ENCODE measurements around the gene P2RY6.

P2RY6 gene

GRCh38 chr11:73327812-73328364 is 55.8 kb downstream of the P2RY6 start:
- H3K36me3 ChIP-seq (ENCODE audit: control insufficient read depth, insufficient read depth, low read length), result no peaks in the 10 kb centered on the region
- WGBS (ENCODE audit: insufficient coverage, insufficient read length), result no CpG with 5 or more reads among the region's 4 CpGs
- H3K27ac ChIP-seq (ENCODE audit: low read length), result no peak overlapping the region
- H3K4me1 ChIP-seq (ENCODE audit: control insufficient read depth, insufficient read depth, low read length), result peaks cover 17% of the 10 kb centered on the region
- H3K9me3 ChIP-seq (ENCODE audit: control insufficient read depth, insufficient read depth, low read length), result no peaks in the 10 kb centered on the region
- no peak for DNase-seq (ENCODE audit: low read depth, low spot score)
- H3K4me3 ChIP-seq (ENCODE audit: low read length), result no peak overlapping the region
- H3K27me3 ChIP-seq (ENCODE audit: control insufficient read depth, insufficient read depth, low read length), result peaks cover 8% of the 10 kb centered on the region

- peaks cover 28% of the 10 kb centered on the region for H3K27me3 ChIP-seq (ENCODE audit: control insufficient read depth, insufficient read depth, low read length)
- H3K9me3 ChIP-seq (ENCODE audit: control insufficient read depth, insufficient read depth, low read length), result no peaks in the 10 kb centered on the region
- H3K4me3 ChIP-seq (ENCODE audit: low read length), result no peak overlapping the region
- H3K4me1 ChIP-seq (ENCODE audit: control insufficient read depth, insufficient read depth, low read length), result peaks cover 16% of the 10 kb centered on the region
- no peak overlapping the region for H3K27ac ChIP-seq (ENCODE audit: low read length)
- WGBS (ENCODE audit: insufficient coverage, insufficient read length), result no CpG with 5 or more reads among the region's 3 CpGs
- H3K36me3 ChIP-seq (ENCODE audit: control insufficient read depth, insufficient read depth, low read length), result no peaks in the 10 kb centered on the region
- DNase-seq (ENCODE audit: low read depth, low spot score), result no peak
Observed at GRCh38 chr11:73330569-73331093, 58.5 kb downstream of the P2RY6 start.

GRCh38 chr11:73331138-73331916 is 59.2 kb downstream of the P2RY6 start:
- no peaks in the 10 kb centered on the region for H3K9me3 ChIP-seq (ENCODE audit: control insufficient read depth, insufficient read depth, low read length)
- peaks cover 16% of the 10 kb centered on the region for H3K4me1 ChIP-seq (ENCODE audit: control insufficient read depth, insufficient read depth, low read length)
- peaks cover 28% of the 10 kb centered on the region for H3K27me3 ChIP-seq (ENCODE audit: control insufficient read depth, insufficient read depth, low read length)
- no peaks in the 10 kb centered on the region for H3K36me3 ChIP-seq (ENCODE audit: control insufficient read depth, insufficient read depth, low read length)
- DNase-seq (ENCODE audit: low read depth, low spot score), result no peak
- no peak overlapping the region for H3K27ac ChIP-seq (ENCODE audit: low read length)
- H3K4me3 ChIP-seq (ENCODE audit: low read length), result no peak overlapping the region
- WGBS (ENCODE audit: insufficient coverage, insufficient read length), result no CpG with 5 or more reads among the region's 4 CpGs

- Histone ChIP-seq H3K4me1 (ENCODE audit: control insufficient read depth, insufficient read depth, low read length) (peaks cover 16% of the 10 kb centered on the region), H3K36me3 (ENCODE audit: control insufficient read depth, insufficient read depth, low read length) (no peaks in the 10 kb centered on the region), H3K4me3 (ENCODE audit: low read length) (no peak overlapping the region), H3K9me3 (ENCODE audit: control insufficient read depth, insufficient read depth, low read length) (no peaks in the 10 kb centered on the region), H3K27ac (ENCODE audit: low read length) (no peak overlapping the region), H3K27me3 (ENCODE audit: control insufficient read depth, insufficient read depth, low read length) (peaks cover 28% of the 10 kb centered on the region)
- WGBS (ENCODE audit: insufficient coverage, insufficient read length), result no CpG with 5 or more reads among the region's 11 CpGs
- no peak for DNase-seq (ENCODE audit: low read depth, low spot score)
Observed at GRCh38 chr11:73333173-73333572, 61.0 kb downstream of the P2RY6 start.

- H3K27ac ChIP-seq (ENCODE audit: low read length), result no peak overlapping the region
- no CpG with 5 or more reads among the region's 4 CpGs for WGBS (ENCODE audit: insufficient coverage, insufficient read length)
- peaks cover 16% of the 10 kb centered on the region for H3K4me1 ChIP-seq (ENCODE audit: control insufficient read depth, insufficient read depth, low read length)
Observed at GRCh38 chr11:73333640-73334383, 61.7 kb downstream of the P2RY6 start.

GRCh38 chr11:73334384-73335203 is 62.5 kb downstream of the P2RY6 start:
- no peak overlapping the region for H3K4me3 ChIP-seq (ENCODE audit: low read length)
- peaks cover 28% of the 10 kb centered on the region for H3K27me3 ChIP-seq (ENCODE audit: control insufficient read depth, insufficient read depth, low read length)
- H3K27ac ChIP-seq (ENCODE audit: low read length), result no peak overlapping the region

More at GRCh38 chr11:73333640-73334383, 61.7 kb downstream of the P2RY6 start:
- no peak for DNase-seq (ENCODE audit: low read depth, low spot score)
- Histone ChIP-seq H3K36me3 (ENCODE audit: control insufficient read depth, insufficient read depth, low read length) (no peaks in the 10 kb centered on the region), H3K27me3 (ENCODE audit: control insufficient read depth, insufficient read depth, low read length) (peaks cover 28% of the 10 kb centered on the region), H3K9me3 (ENCODE audit: control insufficient read depth, insufficient read depth, low read length) (no peaks in the 10 kb centered on the region), H3K4me3 (ENCODE audit: low read length) (no peak overlapping the region)

GRCh38 chr11:73335204-73335923 is 63.2 kb downstream of the P2RY6 start:
- DNase-seq (ENCODE audit: low read depth, low spot score), result no peak
- WGBS (ENCODE audit: insufficient coverage, insufficient read length), result no CpG with 5 or more reads among the region's 4 CpGs
- H3K4me1 ChIP-seq (ENCODE audit: control insufficient read depth, insufficient read depth, low read length), result peaks cover 18% of the 10 kb centered on the region
- H3K27ac ChIP-seq (ENCODE audit: low read length), result no peak overlapping the region
- H3K4me3 ChIP-seq (ENCODE audit: low read length), result no peak overlapping the region
- no peaks in the 10 kb centered on the region for H3K9me3 ChIP-seq (ENCODE audit: control insufficient read depth, insufficient read depth, low read length)
- peaks cover 28% of the 10 kb centered on the region for H3K27me3 ChIP-seq (ENCODE audit: control insufficient read depth, insufficient read depth, low read length)
- H3K36me3 ChIP-seq (ENCODE audit: control insufficient read depth, insufficient read depth, low read length), result no peaks in the 10 kb centered on the region

More at GRCh38 chr11:73334384-73335203, 62.5 kb downstream of the P2RY6 start:
- DNase-seq (ENCODE audit: low read depth, low spot score), result no peak
- no CpG with 5 or more reads among the region's 6 CpGs for WGBS (ENCODE audit: insufficient coverage, insufficient read length)
- Histone ChIP-seq H3K4me1 (ENCODE audit: control insufficient read depth, insufficient read depth, low read length) (peaks cover 16% of the 10 kb centered on the region), H3K36me3 (ENCODE audit: control insufficient read depth, insufficient read depth, low read length) (no peaks in the 10 kb centered on the region), H3K9me3 (ENCODE audit: control insufficient read depth, insufficient read depth, low read length) (no peaks in the 10 kb centered on the region)

GRCh38 chr11:73337846-73338245 is 65.7 kb downstream of the P2RY6 start:
- WGBS (ENCODE audit: insufficient coverage, insufficient read length), result no CpG with 5 or more reads among the region's 2 CpGs
- no peaks in the 10 kb centered on the region for H3K9me3 ChIP-seq (ENCODE audit: control insufficient read depth, insufficient read depth, low read length)
- no peak overlapping the region for H3K4me3 ChIP-seq (ENCODE audit: low read length)
- no peak overlapping the region for H3K27ac ChIP-seq (ENCODE audit: low read length)
- DNase-seq (ENCODE audit: low read depth, low spot score), result no peak
- peaks cover 10% of the 10 kb centered on the region for H3K4me1 ChIP-seq (ENCODE audit: control insufficient read depth, insufficient read depth, low read length)
- H3K36me3 ChIP-seq (ENCODE audit: control insufficient read depth, insufficient read depth, low read length), result no peaks in the 10 kb centered on the region
- H3K27me3 ChIP-seq (ENCODE audit: control insufficient read depth, insufficient read depth, low read length), result peaks cover 30% of the 10 kb centered on the region

GRCh38 chr11:73338279-73338678 is 66.1 kb downstream of the P2RY6 start:
- Histone ChIP-seq H3K4me1 (ENCODE audit: control insufficient read depth, insufficient read depth, low read length) (peaks cover 10% of the 10 kb centered on the region), H3K9me3 (ENCODE audit: control insufficient read depth, insufficient read depth, low read length) (no peaks in the 10 kb centered on the region), H3K4me3 (ENCODE audit: low read length) (no peak overlapping the region), H3K36me3 (ENCODE audit: control insufficient read depth, insufficient read depth, low read length) (no peaks in the 10 kb centered on the region), H3K27me3 (ENCODE audit: control insufficient read depth, insufficient read depth, low read length) (peaks cover 27% of the 10 kb centered on the region), H3K27ac (ENCODE audit: low read length) (no peak overlapping the region)
- DNase-seq (ENCODE audit: low read depth, low spot score), result no peak
- WGBS (ENCODE audit: insufficient coverage, insufficient read length), result no CpG with 5 or more reads among the region's 4 CpGs

Measured in iPS DF 6.9 (cell line).